OCI-M2 (cell line): ENCODE results near the gene AKAP6.

ENCODE experiments used
- DNase-seq: peaks from one replicate; lab custom pipeline; 2025; ENCODE audit not compliant: unreplicated experiment; lab: John Stamatoyannopoulos, UW

Gene AKAP6

DNA sequence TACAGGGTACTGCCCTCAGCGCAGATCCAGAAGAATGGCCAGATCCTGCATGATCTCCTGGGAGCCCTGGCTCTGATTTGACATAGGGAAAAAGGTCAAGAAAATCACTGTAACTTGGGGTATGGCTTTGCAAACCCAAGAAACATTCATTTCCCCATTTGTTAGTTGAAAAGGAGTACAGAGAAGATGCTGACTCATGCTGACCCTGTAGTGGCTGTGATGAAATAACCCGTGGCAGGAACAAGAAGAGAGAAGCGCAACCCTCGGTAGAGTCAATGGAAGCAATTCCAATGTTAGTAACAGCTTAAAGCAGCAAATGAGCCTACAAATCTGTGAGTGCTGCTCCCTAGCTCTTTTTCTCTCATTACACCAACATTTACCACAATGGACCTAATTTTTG lies 328.0 kb downstream of the AKAP6 start:
- no peak for DNase-seq

DNA sequence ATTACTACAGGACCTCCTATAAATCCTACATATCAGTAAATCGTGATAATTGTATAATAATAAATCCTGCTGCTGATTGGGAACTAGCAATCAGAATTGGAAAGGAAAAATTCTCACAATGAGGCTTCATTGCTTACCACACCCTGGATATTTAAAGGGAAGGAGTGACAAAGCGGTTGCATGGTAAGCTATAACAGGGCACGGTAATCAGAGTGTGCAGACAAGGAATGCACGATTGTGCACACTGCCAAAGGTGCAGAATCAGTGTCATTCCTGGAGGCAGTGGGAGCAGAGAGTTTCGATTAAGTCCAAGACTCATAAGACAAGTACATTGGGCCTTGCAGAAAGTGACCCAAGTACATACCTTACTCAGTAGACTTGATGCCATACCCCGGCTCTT lies 332.1 kb downstream of the AKAP6 start:
- no peak for DNase-seq

DNA sequence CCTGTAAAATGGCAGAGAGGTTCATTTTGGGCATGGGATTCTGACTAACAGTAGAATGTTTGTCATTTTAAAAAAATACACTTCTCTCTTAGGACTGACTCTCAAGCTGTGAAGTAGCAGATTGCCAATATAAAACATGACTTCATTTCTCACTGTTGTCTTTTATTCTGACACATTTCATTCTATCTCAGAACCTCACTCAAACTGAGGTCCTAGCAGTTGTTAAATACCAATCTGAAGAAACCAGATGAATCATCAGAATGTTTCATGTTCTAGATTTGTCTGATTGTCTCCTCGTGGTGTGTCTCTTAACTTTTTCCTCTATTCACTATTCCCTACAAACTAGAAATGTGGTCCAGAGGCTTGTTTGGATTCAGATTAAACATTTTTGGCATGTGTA lies 333.1 kb downstream of the AKAP6 start:
- no peak for DNase-seq

- no peak for DNase-seq
Measured at GRCh38 chr14:32666308-32666707, 337.2 kb downstream of the AKAP6 start.

GRCh38 chr14:32667287-32667686 lies 338.2 kb downstream of the AKAP6 start:
- no peak for DNase-seq

DNA sequence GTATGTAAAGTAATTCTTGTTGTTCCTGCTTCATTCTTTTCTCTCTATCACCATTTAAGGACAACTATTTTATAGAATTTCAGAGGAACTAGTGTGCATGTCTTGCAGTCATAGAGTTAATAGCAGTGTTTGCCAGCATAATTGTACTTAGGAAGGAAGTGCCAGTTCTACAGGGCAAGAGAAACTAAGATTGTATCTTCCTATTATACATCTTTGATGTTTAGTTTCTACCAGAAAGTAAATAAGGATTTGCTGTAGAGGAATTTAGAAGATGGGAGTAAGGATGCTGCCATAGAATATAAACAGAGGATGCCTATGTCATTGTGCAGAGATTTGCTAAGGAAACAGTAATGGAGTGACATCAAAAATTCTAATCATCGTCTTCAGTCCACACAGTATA lies 338.7 kb downstream of the AKAP6 start:
- DNase-seq = no peak

DNA sequence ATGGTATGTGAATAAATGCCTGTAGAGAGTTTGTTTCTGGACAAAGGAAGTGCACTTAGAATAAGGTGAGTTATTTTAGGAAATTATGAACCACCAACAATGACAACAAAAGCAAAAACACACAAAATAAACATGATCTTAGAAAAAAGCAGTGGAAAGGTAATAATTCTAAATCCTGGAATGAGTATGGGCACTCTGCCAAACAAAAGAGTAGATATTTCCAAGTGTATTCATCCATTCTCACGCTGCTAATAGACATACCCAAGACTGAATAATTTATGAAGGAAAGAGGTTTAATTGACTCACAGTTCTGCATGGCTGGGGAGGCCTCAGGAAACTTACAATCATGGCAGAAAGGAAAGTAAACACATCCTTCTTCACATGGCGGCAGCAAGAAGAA lies 340.3 kb downstream of the AKAP6 start:
- DNase-seq = no peak

DNA sequence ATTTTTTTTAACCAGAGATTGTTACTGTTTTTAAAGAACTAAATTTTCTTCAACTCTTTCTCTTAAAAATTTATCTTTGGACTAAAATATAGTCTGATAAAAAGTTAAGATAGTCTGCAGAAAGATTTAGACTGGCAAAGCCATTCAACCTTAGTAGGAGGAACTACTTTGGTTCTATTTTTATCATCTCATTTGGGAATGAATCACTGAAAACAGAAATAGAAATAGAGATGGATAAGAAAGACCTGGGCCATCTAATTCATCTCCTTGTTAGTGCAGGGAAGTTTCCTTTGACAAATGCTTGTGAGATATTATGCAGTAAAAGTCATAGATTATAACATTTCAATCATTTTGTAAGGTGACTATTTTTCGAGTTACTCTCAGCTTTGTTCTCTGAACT lies 346.3 kb downstream of the AKAP6 start:
- no peak for DNase-seq

- no peak for DNase-seq
Measured at GRCh38 chr14:32677129-32677780, 348.2 kb downstream of the AKAP6 start.

DNA sequence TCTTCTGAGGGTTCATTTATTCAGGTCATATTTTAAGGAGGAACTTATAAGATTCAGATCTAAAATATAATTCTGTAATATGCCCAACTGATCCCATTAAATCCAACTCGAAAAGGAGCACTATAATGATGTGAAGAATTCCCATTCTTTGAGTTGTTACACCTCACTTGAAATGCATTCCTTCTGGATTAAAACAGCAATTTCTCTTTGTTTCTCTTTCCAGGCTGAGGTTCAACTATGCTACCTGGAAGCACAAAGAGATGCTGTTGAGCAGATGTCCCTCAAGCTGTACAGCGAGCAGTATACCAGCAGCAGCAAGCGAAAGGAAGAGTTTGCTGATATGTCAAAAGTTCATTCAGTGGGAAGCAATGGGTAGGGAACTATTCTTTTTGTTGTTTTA lies 349.0 kb downstream of the AKAP6 start:
- DNase-seq = no peak

DNA sequence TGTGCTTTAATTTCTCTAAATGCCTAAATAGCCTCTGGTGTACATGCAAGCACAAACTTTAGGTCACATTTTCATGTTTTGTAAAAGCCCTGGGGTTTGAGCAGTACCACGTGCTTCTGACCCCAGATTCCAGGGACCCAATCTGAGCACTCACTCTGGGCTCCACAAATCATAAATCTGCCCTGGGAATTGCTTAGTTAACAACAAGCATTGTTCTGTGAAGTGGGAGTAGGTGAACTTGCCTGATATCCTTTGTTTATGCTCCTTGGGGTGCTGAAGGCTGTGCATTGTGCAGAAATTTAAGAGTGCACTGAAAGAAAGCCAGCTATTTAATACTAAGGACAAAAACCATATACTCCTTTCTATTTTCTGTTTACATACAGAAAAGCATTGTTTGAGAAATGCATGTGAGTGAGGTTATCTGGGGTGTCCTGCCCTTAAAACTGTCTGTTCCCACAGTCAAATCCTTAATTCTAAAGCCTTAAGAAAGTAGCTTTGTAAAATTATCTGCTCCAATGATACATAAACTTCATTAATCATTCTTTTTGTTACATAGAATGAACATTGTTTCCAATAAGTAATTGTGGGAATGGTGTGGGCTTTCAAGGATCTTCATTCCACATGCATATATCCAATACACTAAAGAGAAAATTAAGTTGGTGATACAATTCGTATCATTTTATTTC lies 351.0 kb downstream of the AKAP6 start:
- no peak for DNase-seq

DNA sequence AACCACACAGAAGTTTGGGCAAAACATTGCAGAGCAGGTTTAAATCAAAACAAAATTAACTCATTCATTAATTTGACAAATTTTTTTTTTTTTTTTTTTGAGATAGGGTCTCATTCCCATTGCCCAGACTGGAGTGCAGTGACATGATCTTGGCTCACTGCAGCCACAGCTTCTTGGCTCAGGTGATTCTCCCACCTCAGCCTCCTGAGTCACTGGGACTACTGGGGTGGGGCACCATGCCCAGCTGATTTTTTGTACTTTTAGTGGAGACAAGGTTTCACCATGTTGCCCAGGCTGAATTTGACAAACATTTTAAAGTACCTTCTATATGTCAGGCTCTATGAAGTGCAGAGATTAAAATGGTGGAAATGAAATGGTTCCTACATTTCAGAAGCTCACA lies 352.5 kb downstream of the AKAP6 start:
- DNase-seq = no peak

- DNase-seq = no peak
Measured at GRCh38 chr14:32682214-32682613, 353.1 kb downstream of the AKAP6 start.

GRCh38 chr14:32683679-32684078 lies 354.6 kb downstream of the AKAP6 start:
- no peak for DNase-seq

GRCh38 chr14:32688941-32689340 lies 359.8 kb downstream of the AKAP6 start:
- DNase-seq = no peak

- DNase-seq = no peak
Measured at GRCh38 chr14:32692441-32692840, 363.3 kb downstream of the AKAP6 start.

GRCh38 chr14:32693114-32693513 lies 364.0 kb downstream of the AKAP6 start:
- no peak for DNase-seq

- DNase-seq = no peak
Measured at GRCh38 chr14:32694795-32695449, 365.8 kb downstream of the AKAP6 start.

GRCh38 chr14:32696325-32697091 lies 367.4 kb downstream of the AKAP6 start:
- DNase-seq = no peak

- DNase-seq = no peak
Measured at GRCh38 chr14:32697114-32697513, 368.0 kb downstream of the AKAP6 start.

DNA sequence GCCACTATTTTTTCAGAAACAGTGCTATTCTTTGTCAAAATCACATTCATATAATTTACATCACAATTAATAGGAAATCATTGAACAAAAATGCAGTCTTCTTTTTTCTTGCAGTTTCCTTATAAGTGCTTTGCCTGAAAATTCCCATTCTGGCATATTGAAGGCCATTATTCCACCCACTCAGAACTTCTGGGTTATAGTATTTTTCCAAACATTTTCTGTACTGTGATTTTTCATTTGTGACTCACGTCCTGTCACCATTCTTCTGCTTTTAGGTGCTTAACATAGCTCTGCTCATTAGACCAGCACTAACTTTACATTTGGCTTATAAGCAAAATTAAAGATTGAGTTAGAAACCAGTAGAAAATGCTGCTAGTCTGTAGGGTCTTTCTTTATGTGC lies 368.6 kb downstream of the AKAP6 start:
- DNase-seq = no peak

GRCh38 chr14:32698831-32699230 lies 369.7 kb downstream of the AKAP6 start:
- no peak for DNase-seq
